ENCODE results near the gene PKD1L1.

PKD1L1 gene

GRCh38 chr7:47948141-47948790 lies at the start of gene PKD1L1:
PKD1L1 (minus strand) TSS chr7:47948466; CDS start chr7:47948440, 26 bp downstream.
- no peak for TF ChIP-seq EP300 (IDR thresholded peaks at IDR 0.05; ENCODE audit: borderline replicate concordance)
- no peak for TF ChIP-seq MAX (IDR thresholded peaks at IDR 0.05)
- no peak for TF ChIP-seq YY1 (IDR thresholded peaks at IDR 0.05; ENCODE audit: low read depth)
- no peak for TF ChIP-seq EGR1 (IDR thresholded peaks at IDR 0.05)
- TF ChIP-seq TCF12 (IDR thresholded peaks at IDR 0.05; ENCODE audit: low read depth) = no peak
- TF ChIP-seq, protein P1, sequence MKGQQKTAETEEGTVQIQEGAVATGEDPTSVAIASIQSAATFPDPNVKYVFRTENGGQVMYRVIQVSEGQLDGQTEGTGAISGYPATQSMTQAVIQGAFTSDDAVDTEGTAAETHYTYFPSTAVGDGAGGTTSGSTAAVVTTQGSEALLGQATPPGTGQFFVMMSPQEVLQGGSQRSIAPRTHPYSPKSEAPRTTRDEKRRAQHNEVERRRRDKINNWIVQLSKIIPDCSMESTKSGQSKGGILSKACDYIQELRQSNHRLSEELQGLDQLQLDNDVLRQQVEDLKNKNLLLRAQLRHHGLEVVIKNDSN (IDR thresholded peaks at IDR 0.05) = no peak
- no peak for TF ChIP-seq TAF1 (IDR thresholded peaks at IDR 0.05; ENCODE audit: low read depth)
- TF ChIP-seq, protein P2, sequence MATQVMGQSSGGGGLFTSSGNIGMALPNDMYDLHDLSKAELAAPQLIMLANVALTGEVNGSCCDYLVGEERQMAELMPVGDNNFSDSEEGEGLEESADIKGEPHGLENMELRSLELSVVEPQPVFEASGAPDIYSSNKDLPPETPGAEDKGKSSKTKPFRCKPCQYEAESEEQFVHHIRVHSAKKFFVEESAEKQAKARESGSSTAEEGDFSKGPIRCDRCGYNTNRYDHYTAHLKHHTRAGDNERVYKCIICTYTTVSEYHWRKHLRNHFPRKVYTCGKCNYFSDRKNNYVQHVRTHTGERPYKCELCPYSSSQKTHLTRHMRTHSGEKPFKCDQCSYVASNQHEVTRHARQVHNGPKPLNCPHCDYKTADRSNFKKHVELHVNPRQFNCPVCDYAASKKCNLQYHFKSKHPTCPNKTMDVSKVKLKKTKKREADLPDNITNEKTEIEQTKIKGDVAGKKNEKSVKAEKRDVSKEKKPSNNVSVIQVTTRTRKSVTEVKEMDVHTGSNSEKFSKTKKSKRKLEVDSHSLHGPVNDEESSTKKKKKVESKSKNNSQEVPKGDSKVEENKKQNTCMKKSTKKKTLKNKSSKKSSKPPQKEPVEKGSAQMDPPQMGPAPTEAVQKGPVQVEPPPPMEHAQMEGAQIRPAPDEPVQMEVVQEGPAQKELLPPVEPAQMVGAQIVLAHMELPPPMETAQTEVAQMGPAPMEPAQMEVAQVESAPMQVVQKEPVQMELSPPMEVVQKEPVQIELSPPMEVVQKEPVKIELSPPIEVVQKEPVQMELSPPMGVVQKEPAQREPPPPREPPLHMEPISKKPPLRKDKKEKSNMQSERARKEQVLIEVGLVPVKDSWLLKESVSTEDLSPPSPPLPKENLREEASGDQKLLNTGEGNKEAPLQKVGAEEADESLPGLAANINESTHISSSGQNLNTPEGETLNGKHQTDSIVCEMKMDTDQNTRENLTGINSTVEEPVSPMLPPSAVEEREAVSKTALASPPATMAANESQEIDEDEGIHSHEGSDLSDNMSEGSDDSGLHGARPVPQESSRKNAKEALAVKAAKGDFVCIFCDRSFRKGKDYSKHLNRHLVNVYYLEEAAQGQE (IDR thresholded peaks at IDR 0.05; ENCODE audit: low read depth) = no peak
- TF ChIP-seq CREB1 (IDR thresholded peaks at IDR 0.05; ENCODE audit: low read depth) = no peak

DNA sequence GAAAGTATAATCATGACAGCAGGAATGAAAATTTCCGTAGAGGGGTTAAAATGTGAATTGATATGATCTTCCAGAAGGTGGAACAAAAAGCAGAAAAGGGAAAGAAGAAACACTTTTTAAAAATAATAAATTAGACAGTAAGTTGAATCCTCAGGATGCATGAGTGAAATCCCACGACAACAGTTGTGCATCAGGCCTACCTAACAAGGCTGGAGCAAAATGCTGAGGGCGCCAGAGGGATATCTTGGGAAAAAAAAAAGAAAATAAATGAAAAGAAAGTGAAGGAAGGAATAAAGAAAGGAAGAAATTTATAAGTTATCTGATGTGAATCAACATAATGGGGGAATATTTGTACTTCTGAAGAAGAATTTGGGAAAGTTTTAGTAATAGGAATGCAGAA lies 44.2 kb upstream of the PKD1L1 start:
- TF ChIP-seq YY1 (IDR thresholded peaks at IDR 0.05; ENCODE audit: low read depth) (no peak), RAD21 (IDR thresholded peaks at IDR 0.05; ENCODE audit: low read depth) (no peak), MAX (IDR thresholded peaks at IDR 0.05) (no peak), EGR1 (IDR thresholded peaks at IDR 0.05) (no peak), NFIC (IDR thresholded peaks at IDR 0.05) (no peak), CREB1 (IDR thresholded peaks at IDR 0.05; ENCODE audit: low read depth) (no peak), ZBTB7A (IDR thresholded peaks at IDR 0.05; ENCODE audit: low read depth) (no peak), EP300 (IDR thresholded peaks at IDR 0.05; ENCODE audit: borderline replicate concordance) (no peak), TCF12 (IDR thresholded peaks at IDR 0.05; ENCODE audit: low read depth) (no peak), FOXM1 (IDR thresholded peaks at IDR 0.05; ENCODE audit: borderline replicate concordance, low read depth) (no peak), CEBPB (IDR thresholded peaks at IDR 0.05) (no peak)
- TF ChIP-seq, protein P1 (IDR thresholded peaks at IDR 0.05) = no peak
- TF ChIP-seq, protein P2 (IDR thresholded peaks at IDR 0.05; ENCODE audit: low read depth) = no peak

DNA sequence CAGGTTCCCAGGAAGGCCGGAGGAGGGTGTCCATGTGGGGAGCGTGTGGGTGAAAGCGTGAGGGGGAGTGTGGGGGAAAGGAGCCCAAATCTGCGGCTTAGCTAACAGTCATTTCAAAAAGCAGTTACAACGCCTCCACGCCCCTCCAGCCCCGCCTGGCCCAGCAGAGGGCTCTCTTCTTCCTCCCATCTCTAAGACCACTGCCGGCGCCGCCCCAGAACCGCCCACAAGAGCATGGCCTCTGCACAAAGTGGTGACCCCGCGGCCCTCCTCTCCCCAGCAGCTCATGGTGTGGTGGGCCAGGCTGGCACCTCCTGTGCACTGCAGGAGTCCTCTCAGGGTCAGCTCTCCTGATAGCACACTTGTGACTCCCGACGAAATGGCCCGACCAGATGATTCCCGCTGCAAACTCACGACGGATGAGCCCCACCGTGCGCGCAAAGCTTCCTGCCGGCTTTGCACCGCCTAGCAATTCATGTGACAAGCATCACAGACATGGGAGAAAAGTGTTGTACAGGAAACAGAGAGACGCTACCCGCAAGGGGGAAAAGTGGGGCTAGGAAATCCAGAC lies 43.6 kb upstream of the PKD1L1 start:
- no peak for TF ChIP-seq TCF12 (IDR thresholded peaks at IDR 0.05; ENCODE audit: low read depth)
- TF ChIP-seq RAD21 (IDR thresholded peaks at IDR 0.05; ENCODE audit: low read depth) = peak; percentile 40; the same call in 1 of the 2 replicates

GRCh38 chr7:47991270-47991669 lies 43.0 kb upstream of the PKD1L1 start:
- TF ChIP-seq, protein P2 (IDR thresholded peaks at IDR 0.05; ENCODE audit: low read depth) = no peak
- TF ChIP-seq EP300 (IDR thresholded peaks at IDR 0.05; ENCODE audit: borderline replicate concordance) = no peak
- TF ChIP-seq CEBPB (IDR thresholded peaks at IDR 0.05) = no peak
- no peak for TF ChIP-seq YY1 (IDR thresholded peaks at IDR 0.05; ENCODE audit: low read depth)
- no peak for TF ChIP-seq ZBTB7A (IDR thresholded peaks at IDR 0.05; ENCODE audit: low read depth)

DNA sequence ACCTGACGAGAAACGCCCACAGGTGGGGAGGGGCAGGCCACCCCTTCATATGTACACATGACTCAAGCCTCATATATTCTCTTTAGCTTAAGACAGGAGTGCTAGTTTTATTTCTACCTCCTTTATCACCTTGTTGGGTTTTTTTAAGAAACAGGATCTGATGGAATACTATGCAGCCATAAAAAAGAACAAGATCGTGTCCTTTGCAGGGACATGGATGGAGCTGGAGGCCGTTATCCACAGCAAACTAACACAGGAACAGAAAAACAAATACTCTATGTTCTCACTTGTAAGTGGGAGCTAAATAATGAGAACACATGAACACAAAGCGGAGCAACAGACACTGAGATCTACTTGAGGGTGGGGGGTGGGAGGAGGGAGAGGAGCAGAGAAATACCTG lies 42.3 kb upstream of the PKD1L1 start:
- TF ChIP-seq EGR1 (IDR thresholded peaks at IDR 0.05) (no peak), TAF1 (IDR thresholded peaks at IDR 0.05; ENCODE audit: low read depth) (no peak), RAD21 (IDR thresholded peaks at IDR 0.05; ENCODE audit: low read depth) (no peak), ZBTB7A (IDR thresholded peaks at IDR 0.05; ENCODE audit: low read depth) (no peak), MAX (IDR thresholded peaks at IDR 0.05) (no peak), EP300 (IDR thresholded peaks at IDR 0.05; ENCODE audit: borderline replicate concordance) (no peak), TCF12 (IDR thresholded peaks at IDR 0.05; ENCODE audit: low read depth) (no peak), TEAD4 (IDR thresholded peaks at IDR 0.05) (no peak)
- TF ChIP-seq, protein P1 (IDR thresholded peaks at IDR 0.05) = no peak
